HG03521 (cell line): ENCODE results near the gene AKAP7.
"Not testable (repeated sequence)": the region's sequence is repeated elsewhere in the genome, so short reads cannot be mapped to it uniquely, and the experiment has no call there.

Experiments
- ATAC-seq: cut with Tn5 transposase; IDR thresholded peaks from one replicate; pipeline ENCODE4 v1.9.1; 2021; ENCODE audit warnings: mild to moderate bottlenecking, moderate library complexity; ENCODE audit not compliant: unreplicated experiment

AKAP7 gene

GRCh38 chr6:131288214-131288613 lies 152.9 kb downstream of the AKAP7 start:
- ATAC-seq = no peak

GRCh38 chr6:131290955-131291354 lies 155.7 kb downstream of the AKAP7 start:
- ATAC-seq = no peak

GRCh38 chr6:131292145-131292938 lies 157.1 kb downstream of the AKAP7 start:
- no peak for ATAC-seq

GRCh38 chr6:131293472-131293911 lies 158.2 kb downstream of the AKAP7 start:
- ATAC-seq = no peak

- ATAC-seq = no peak
Measured at GRCh38 chr6:131295081-131295480, 159.8 kb downstream of the AKAP7 start.

GRCh38 chr6:131300826-131301225 lies 165.6 kb downstream of the AKAP7 start:
- ATAC-seq = not testable (repeated sequence)

- ATAC-seq = no peak
Measured at GRCh38 chr6:131303338-131303930, 168.2 kb downstream of the AKAP7 start.

GRCh38 chr6:131305037-131305850 lies 170.0 kb downstream of the AKAP7 start:
- no peak for ATAC-seq

- ATAC-seq = no peak
Measured at GRCh38 chr6:131309437-131309836, 174.2 kb downstream of the AKAP7 start.

GRCh38 chr6:131314838-131315237 lies 179.6 kb downstream of the AKAP7 start:
- no peak for ATAC-seq

GRCh38 chr6:131316654-131317053 lies 181.4 kb downstream of the AKAP7 start:
- no peak for ATAC-seq

- ATAC-seq = no peak
Measured at GRCh38 chr6:131317516-131317915, 182.2 kb downstream of the AKAP7 start.

GRCh38 chr6:131321589-131321988 lies 186.3 kb downstream of the AKAP7 start:
- ATAC-seq = no peak

GRCh38 chr6:131322125-131322524 lies 186.9 kb downstream of the AKAP7 start:
- no peak for ATAC-seq

GRCh38 chr6:131325669-131326068 lies 190.4 kb downstream of the AKAP7 start:
- ATAC-seq = not testable (repeated sequence)

GRCh38 chr6:131328727-131329126 lies 193.5 kb downstream of the AKAP7 start:
- ATAC-seq = not testable (repeated sequence)

- no peak for ATAC-seq
Measured at GRCh38 chr6:131331151-131331550, 195.9 kb downstream of the AKAP7 start.

GRCh38 chr6:131331873-131332781 lies 196.9 kb downstream of the AKAP7 start:
- no peak for ATAC-seq
